H1 (cell line): ENCODE results near the gene CRIP1. TPM values are rescaled to one million over a fixed set of nuclear protein-coding genes. Genes with fewer than 3 reads are reported as not detected.

Experiments
- CHD1 ChIP-seq: IDR thresholded peaks from 2 replicates; pipeline ENCODE4 v1.6.1; 2012; ENCODE audit warnings: low read depth, low read length, improper control_type of control experiment
- CHD2 ChIP-seq: IDR thresholded peaks from 2 replicates; pipeline ENCODE4 v1.6.1; 2012; ENCODE audit warnings: low read length, improper control_type of control experiment
- RXRA ChIP-seq: IDR thresholded peaks from 2 replicates; pipeline ENCODE4 v1.6.1; 2011; ENCODE audit warnings: low read depth, mild to moderate bottlenecking, low read length, moderate library complexity; ENCODE audit not compliant: insufficient read depth
- polyA plus RNA-seq, 7 experiments: library from polyadenylated mRNA; depleted of rRNA in 3 of 7; stranded (reverse) in 5 of 7; unstranded in 2 of 7; fragments of >200 nt in 5 of 7; fragments of 200-250 nt in 2 of 7; gene quantifications; 1 replicate in 5 of 7; 2 replicates in 1 of 7; 4 replicates in 1 of 7; pipeline versions ENCODE4 v1.2.1 to v1.2.3, GENCODE V29; 2011 to 2013; ENCODE audit warnings: missing spikeins in 2 of 7, mixed read lengths in 2 of 7
- total RNA-seq: library from RNA; stranded (reverse); fragmentation: NEBNext Ultra II Directional; extraction: Animal tissue kit (Norgen Biotek cat#: 25700); gene quantifications from 2 replicates; pipeline ENCODE4 v1.2.1, GENCODE V29; 2021
- TF ChIP-seq, protein P1 (sequence below): IDR thresholded peaks from 2 replicates; pipeline ENCODE4 v1.6.1; 2012; ENCODE audit warnings: inconsistent platforms

The CRIP1 gene
- total and polyA plus RNA-seq, 2 of the 8 experiments (the other 6 are each of a cell fraction or from before 2014, with no cell fraction given), result 1.2 to 2.2 TPM

DNA sequence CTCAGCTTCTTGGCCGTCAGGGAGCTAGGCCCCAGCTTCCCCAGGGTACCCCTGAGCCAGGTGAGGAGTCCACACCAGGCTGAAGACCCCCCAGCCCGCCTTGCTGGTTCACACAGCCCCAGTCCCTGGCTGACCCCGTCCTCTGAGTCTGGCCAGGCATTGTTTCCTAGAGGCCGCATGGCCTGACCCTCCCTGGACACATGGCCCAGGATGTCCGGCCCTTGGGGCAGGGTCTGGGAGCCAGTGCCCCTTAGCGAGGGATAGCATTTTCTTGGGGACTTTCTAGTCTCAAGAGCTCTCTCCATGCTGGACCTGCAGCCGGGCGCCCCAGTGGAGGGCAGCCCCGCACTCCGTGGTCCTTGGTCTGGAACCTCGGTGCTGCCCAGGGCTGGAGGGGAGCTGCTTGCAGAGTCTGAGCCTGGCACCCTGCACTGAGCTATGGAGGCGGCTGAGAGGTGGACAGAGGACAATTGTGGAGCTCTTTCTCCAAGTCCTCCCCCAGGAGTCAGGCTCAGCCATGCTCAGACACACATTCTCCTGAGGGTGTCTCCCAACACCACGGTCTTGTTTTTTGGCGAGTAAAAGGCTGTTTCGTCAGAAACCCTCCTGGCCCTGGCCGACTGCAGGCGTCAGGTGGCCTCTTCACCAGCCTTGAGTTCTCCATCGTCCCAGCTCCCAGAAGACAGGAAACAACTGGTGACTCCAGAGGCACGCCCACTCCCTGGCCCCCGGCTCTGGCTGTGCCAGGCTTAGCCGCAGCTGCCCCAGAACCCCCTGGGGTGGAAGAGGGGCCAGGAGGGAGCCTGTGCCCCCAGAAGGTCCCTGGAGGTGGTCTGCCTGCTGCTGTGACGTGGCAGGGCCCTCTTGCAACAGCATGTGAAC lies 29.7 kb upstream of the CRIP1 start (continued):
- TF ChIP-seq CHD1 (no peak), RXRA (no peak), CHD2 (no peak)
- TF ChIP-seq, protein P1, sequence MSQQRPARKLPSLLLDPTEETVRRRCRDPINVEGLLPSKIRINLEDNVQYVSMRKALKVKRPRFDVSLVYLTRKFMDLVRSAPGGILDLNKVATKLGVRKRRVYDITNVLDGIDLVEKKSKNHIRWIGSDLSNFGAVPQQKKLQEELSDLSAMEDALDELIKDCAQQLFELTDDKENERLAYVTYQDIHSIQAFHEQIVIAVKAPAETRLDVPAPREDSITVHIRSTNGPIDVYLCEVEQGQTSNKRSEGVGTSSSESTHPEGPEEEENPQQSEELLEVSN, result no peak
- TF ChIP-seq, all 59 proteins: peak for 0
